Ovary (tissue), 9 donors: ENCODE results near the gene DDR2. TPM values are rescaled to one million over a fixed set of nuclear protein-coding genes. Genes with fewer than 3 reads are reported as not detected.

Experiments used
- DNase-seq, 5 donors: peaks; one replicate each; pipeline ENCODE4 v3.0.0-alpha.2; 2019 to 2020
- H3K27ac ChIP-seq, 2 donors: fragments of 200-600 bp; one replicate each; pipeline versions ENCODE4 v1.5.1 to v1.8.0; 2019 to 2022
- H3K27me3 ChIP-seq: fragments of 200-600 bp; one replicate; pipeline ENCODE4 v1.8.0; 2022
- H3K36me3 ChIP-seq: fragments of 200-600 bp; sonication (generic); one replicate; pipeline ENCODE4 v1.5.1; 2019
- H3K4me1 ChIP-seq: one replicate; pipeline ENCODE4 v1.8.1; 2013; ENCODE audit warnings: mild to moderate bottlenecking, moderate library complexity; ENCODE audit not compliant: insufficient read depth
- H3K4me3 ChIP-seq: fragments of 200-600 bp; sonication (generic); one replicate; pipeline ENCODE4 v1.5.1; 2017
- H3K9me3 ChIP-seq, 2 donors: fragments of 200-600 bp in 1 of 2; sonication (generic) in 1 of 2; one replicate each; pipeline versions ENCODE4 v1.5.1 to v1.8.1; 2013 to 2019; ENCODE audit warnings: mild to moderate bottlenecking in 1 of 2, moderate library complexity in 1 of 2
- CTCF ChIP-seq, 3 donors: fragments of 450-650 bp in 2 of 3; fragments of 200-600 bp in 1 of 3; IDR thresholded peaks; one replicate each; pipeline versions ENCODE4 v1.5.1 to v1.8.0; 2016 to 2022; ENCODE audit warnings: antibody characterized with exemption in 3 of 3, mild to moderate bottlenecking in 1 of 3
- EP300 ChIP-seq: sonication (generic); formaldehyde crosslinking; IDR thresholded peaks from one replicate; pipeline ENCODE4 v1.6.1; 2017; ENCODE audit warnings: antibody characterized with exemption
- POLR2A ChIP-seq: fragments of 450-650 bp; IDR thresholded peaks from one replicate; pipeline ENCODE4 v1.6.1; 2017; ENCODE audit warnings: antibody characterized with exemption, mild to moderate bottlenecking, moderate library complexity
- WGBS, 3 donors: extraction: QIAGEN DNeasy Blood & Tissue Kit in 1 of 3; methylation state at CpG; one replicate each; pipeline versions ENCODE4 v1.1.5 to v1.1.7; 2013 to 2017; 5-methylcytosine and 5-hydroxymethylcytosine counted together
- intact Hi-C, 4 donors: fragments of 100-400 bp; cut with DNase I; formaldehyde crosslinking; loops; one replicate each; pipeline versions ENCODE4 v1.11.0 to v1.15.1; 2022 to 2023
- polyA plus RNA-seq, 2 donors: library from polyadenylated mRNA; stranded (reverse); fragments of 200-250 nt in 1 of 2; fragments of 350-450 nt in 1 of 2; fragmentation: Illumina TruSeq in 1 of 2; extraction: RNeasy Lipid Tissue Mini Kit (QIAGEN cat#74804) in 1 of 2; gene quantifications; one replicate each; pipeline ENCODE4 v1.2.3, GENCODE V29; 2013 to 2014
- total RNA-seq, 7 donors: library from RNA; depleted of rRNA in 2 of 7; stranded (reverse); fragments of >200 nt in 2 of 7; fragmentation: NEBNext Ultra II Directional in 3 of 7; extraction: Animal tissue kit (Norgen Biotek cat#: 25700) in 3 of 7; gene quantifications; one replicate each; pipeline versions ENCODE4 v1.1.0 to v1.2.4, GENCODE V29; 2016 to 2023
- donor health status: DM: no; HTN: no; CAD: no; lungs with moderate emphysema.
- donor health status: DM: no; HTN: no; CAD: no.
- donor health status: Bipolar disorder and iron deficiency.
- donor health status: DM: yes; HTN: yes; CAD: no.
- donor health status: DM: no; HTN: no; CAD: no.
- donor health status: DM: yes; HTN: yes; CAD: no.

DDR2 gene
- total and polyA plus RNA-seq, 9 donors = 25.6 to 143 (median 79.0) TPM

DNA sequence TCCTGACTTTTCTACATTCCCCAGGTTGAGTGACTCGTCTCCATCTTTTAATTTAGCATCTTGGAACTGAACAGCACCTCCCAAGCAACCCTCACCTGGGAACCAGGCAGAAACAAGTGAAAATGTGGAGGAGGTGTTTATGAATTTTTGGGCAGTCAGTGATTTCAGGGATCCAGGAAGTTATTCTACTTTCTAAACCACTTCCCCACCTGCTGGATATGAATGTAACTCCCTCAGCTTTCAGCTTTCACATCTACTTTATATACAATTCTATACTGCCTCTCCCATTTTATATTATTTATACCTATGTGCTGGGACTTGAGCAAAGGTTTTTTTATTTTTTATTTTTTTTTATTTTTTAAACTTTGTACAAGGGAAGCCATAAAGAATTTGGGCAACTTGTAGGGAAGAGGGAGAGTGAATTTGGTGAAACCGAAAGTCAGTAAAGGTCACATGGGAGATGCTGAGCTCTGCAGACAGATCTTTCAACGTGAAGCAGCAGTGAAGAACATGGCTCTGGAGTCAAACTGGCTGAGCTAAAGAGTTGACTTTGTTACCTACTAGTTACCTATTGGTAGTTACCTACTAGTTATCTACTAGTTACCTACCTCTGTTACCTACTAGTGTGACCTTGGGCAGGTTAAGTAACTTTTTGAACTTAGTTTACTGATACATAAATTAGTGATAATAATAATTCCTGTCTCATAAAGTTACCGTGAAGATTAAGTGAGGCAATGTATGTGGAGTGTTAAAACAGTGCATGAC lies 45.5 kb downstream of the DDR2 start:
- 56 to 70% (median 65%) methylated on average over 4 of the region's 4 CpGs for WGBS, 3 donors
- TF ChIP-seq CTCF (IDR thresholded peaks at IDR 0.05) = peak in 1 of 3 donors; percentile 14
- TF ChIP-seq POLR2A = no peak
- no peak for TF ChIP-seq EP300
- peaks cover 32% of the 10 kb centered on the region for H3K4me1 ChIP-seq

GRCh38 chr1:162678439-162678838 lies 46.2 kb downstream of the DDR2 start:
- H3K27ac ChIP-seq = peak overlapping the region; percentile 13 to 46
- WGBS, 3 donors = 8 to 17% (median 9%) methylated on average over 4 of the region's 4 CpGs
- H3K9me3 ChIP-seq = no peaks in the 10 kb centered on the region
- peak; percentile 46 to 75 (median 57) for DNase-seq
- peaks cover 30% of the 10 kb centered on the region for H3K4me1 ChIP-seq
- no peak for TF ChIP-seq POLR2A
- no peak for TF ChIP-seq EP300
- no peak for TF ChIP-seq CTCF (IDR thresholded peaks at IDR 0.05)
- H3K27me3 ChIP-seq = no peaks in the 10 kb centered on the region
- intact Hi-C loops = loop anchor here in 1 of 4 donors (5.0 kb wide), 1 partner anchor 46 kb away; the partner anchor contains the start of gene DDR2
- no peaks in the 10 kb centered on the region for H3K36me3 ChIP-seq
- H3K4me3 ChIP-seq = no peak overlapping the region

More for the DNA sequence above, 45.5 kb downstream of the DDR2 start:
- intact Hi-C loops = loop anchor here in 1 of 4 donors (5.0 kb wide), 1 partner anchor 45 kb away; the partner anchor contains the start of gene DDR2
- DNase-seq = no peak
- no peaks in the 10 kb centered on the region for H3K36me3 ChIP-seq
- no peaks in the 10 kb centered on the region for H3K27me3 ChIP-seq
- no peak overlapping the region for H3K4me3 ChIP-seq
- H3K9me3 ChIP-seq = no peaks in the 10 kb centered on the region
- peak overlapping the region; percentile 13 to 46 for H3K27ac ChIP-seq

GRCh38 chr1:162679298-162679697 lies 47.0 kb downstream of the DDR2 start:
- Histone ChIP-seq H3K27ac (peak overlapping the region in 1 of 2 donors; percentile 46), H3K4me3 (no peak overlapping the region), H3K27me3 (no peaks in the 10 kb centered on the region), H3K4me1 (peaks cover 30% of the 10 kb centered on the region), H3K9me3 (no peaks in the 10 kb centered on the region), H3K36me3 (no peaks in the 10 kb centered on the region)
- DNase-seq = no peak
- intact Hi-C loops = loop anchor here in 1 of 4 donors (5.0 kb wide), 1 partner anchor 47 kb away; the partner anchor contains the start of gene DDR2
- WGBS, 3 donors = 0 to 37% (median 36%) methylated on average over 1 of the region's 1 CpG
- TF ChIP-seq POLR2A (no peak), CTCF (IDR thresholded peaks at IDR 0.05) (no peak)

GRCh38 chr1:162680419-162681121 lies 48.3 kb downstream of the DDR2 start:
- H3K27me3 ChIP-seq = no peaks in the 10 kb centered on the region

More at GRCh38 chr1:162680419-162681121, 48.3 kb downstream of the DDR2 start:
- TF ChIP-seq EP300 (no peak), POLR2A (no peak), CTCF (IDR thresholded peaks at IDR 0.05) (no peak)
- DNase-seq = peak in 1 of 5 donors; percentile 40
- no peaks in the 10 kb centered on the region for H3K36me3 ChIP-seq
- no peaks in the 10 kb centered on the region for H3K9me3 ChIP-seq
- peaks cover 30% of the 10 kb centered on the region for H3K4me1 ChIP-seq
- peak overlapping the region in 1 of 2 donors; percentile 66 for H3K27ac ChIP-seq
- intact Hi-C loops = no loop called here
- WGBS, 3 donors = 23 to 32% (median 23%) methylated on average over 5 of the region's 5 CpGs
- no peak overlapping the region for H3K4me3 ChIP-seq
